CD4-positive, alpha-beta T cell (primary cell): ENCODE data around the gene TMCO4. TPM values are rescaled to one million over a fixed set of nuclear protein-coding genes. Genes with fewer than 3 reads are reported as not detected.

Experiments used
- ATAC-seq: fragments of 200-7000 bp; cut with Tn5 transposase; one replicate; pipeline ENCODE4 v1.10.0; 2022; ENCODE audit warnings: mild to moderate bottlenecking; ENCODE audit not compliant: poor library complexity
- CTCF ChIA-PET: fragments of 350-600 bp; sonication (Branson Sonifier 250); formaldehyde crosslinking; loops from one replicate; lab custom pipeline; 2021; ENCODE audit warnings: antibody characterized with exemption, inconsistent platforms; lab: Charles Lee
- POLR2A ChIA-PET: fragments of 350-600 bp; sonication (Branson Sonifier 250); formaldehyde crosslinking; loops from one replicate; lab custom pipeline; 2021; ENCODE audit warnings: antibody characterized with exemption, inconsistent platforms; lab: Charles Lee
- DNase-seq, 14 experiments: peaks; one replicate each; pipeline ENCODE4 v3.0.0-alpha.2; 2013 to 2020; ENCODE audit warnings: mixed read lengths in 2 of 14
- H3K27ac ChIP-seq, 2 donors: one replicate each; pipeline versions ENCODE4 v1.5.1 to v1.7.0; 2013; ENCODE audit warnings: low read length in 2 of 2, low read depth in 1 of 2, mild to moderate bottlenecking in 1 of 2
- H3K27me3 ChIP-seq, 2 experiments: 1 replicate in 1 of 2; 2 replicates in 1 of 2; pipeline versions ENCODE4 v1.6.1 to v1.7.0; 2013; ENCODE audit warnings: low read length in 2 of 2, control low read depth in 1 of 2, mild to moderate bottlenecking in 1 of 2, moderate library complexity in 1 of 2; ENCODE audit not compliant: insufficient read depth in 2 of 2, control insufficient read depth in 1 of 2
- H3K36me3 ChIP-seq: one replicate; pipeline ENCODE4 v1.6.1; 2013; ENCODE audit warnings: low read length, control low read depth; ENCODE audit not compliant: insufficient read depth
- H3K4me1 ChIP-seq: one replicate; pipeline ENCODE4 v1.6.1; 2013; ENCODE audit warnings: low read length, control low read depth; ENCODE audit not compliant: insufficient read depth
- H3K4me3 ChIP-seq: one replicate; pipeline ENCODE4 v1.5.1; 2013; ENCODE audit warnings: mild to moderate bottlenecking, low read length, moderate library complexity
- H3K9me3 ChIP-seq, 2 experiments: 1 replicate in 1 of 2; 2 replicates in 1 of 2; pipeline versions ENCODE4 v1.6.1 to v1.7.0; 2013; ENCODE audit warnings: low read length in 2 of 2, mild to moderate bottlenecking in 2 of 2, control low read depth in 1 of 2, moderate library complexity in 1 of 2; ENCODE audit not compliant: control insufficient read depth in 1 of 2, insufficient read depth in 1 of 2
- H3K27ac Mint-ChIP-seq: one replicate; pipeline ENCODE4 v1.8.0; 2020; ENCODE audit warnings: mixed read lengths
- H3K27me3 Mint-ChIP-seq: one replicate; pipeline ENCODE4 v1.8.0; 2021; ENCODE audit warnings: mixed read lengths
- H3K36me3 Mint-ChIP-seq: one replicate; pipeline ENCODE4 v1.8.0; 2021; ENCODE audit warnings: low read depth, mixed read lengths
- H3K4me1 Mint-ChIP-seq: one replicate; pipeline ENCODE4 v1.8.0; 2021; ENCODE audit warnings: low read depth, mixed read lengths
- H3K4me3 Mint-ChIP-seq: one replicate; pipeline ENCODE4 v1.8.0; 2020; ENCODE audit warnings: mild to moderate bottlenecking, mixed read lengths
- H3K9me3 Mint-ChIP-seq: one replicate; pipeline ENCODE4 v1.8.0; 2020; ENCODE audit warnings: mixed read lengths
- intact Hi-C, 2 experiments: fragments of 100-400 bp; cut with DNase I in 1 of 2; cut with micrococcal nuclease in 1 of 2; formaldehyde crosslinking; loops; one replicate each; pipeline versions ENCODE4 v1.15.1 to v1.9.0; 2023 to 2025; cut with DNase I, micrococcal nuclease
- total RNA-seq, 174 experiments: library from RNA in 2 of 174; stranded (reverse) in 2 of 174; gene quantifications; one replicate each; pipeline ENCODE4 v1.2.3 and lab custom pipeline; 2021 to 2026
- TF ChIP-seq, protein P1 (sequence below): fragments of 200-600 bp; IDR thresholded peaks from one replicate; pipeline ENCODE4 v1.8.0; 2022; ENCODE audit warnings: antibody characterized with exemption, mild to moderate bottlenecking

TMCO4 gene
- total RNA-seq, 2 experiments from 2014 or later: 12.4 to 13.9 TPM

DNA sequence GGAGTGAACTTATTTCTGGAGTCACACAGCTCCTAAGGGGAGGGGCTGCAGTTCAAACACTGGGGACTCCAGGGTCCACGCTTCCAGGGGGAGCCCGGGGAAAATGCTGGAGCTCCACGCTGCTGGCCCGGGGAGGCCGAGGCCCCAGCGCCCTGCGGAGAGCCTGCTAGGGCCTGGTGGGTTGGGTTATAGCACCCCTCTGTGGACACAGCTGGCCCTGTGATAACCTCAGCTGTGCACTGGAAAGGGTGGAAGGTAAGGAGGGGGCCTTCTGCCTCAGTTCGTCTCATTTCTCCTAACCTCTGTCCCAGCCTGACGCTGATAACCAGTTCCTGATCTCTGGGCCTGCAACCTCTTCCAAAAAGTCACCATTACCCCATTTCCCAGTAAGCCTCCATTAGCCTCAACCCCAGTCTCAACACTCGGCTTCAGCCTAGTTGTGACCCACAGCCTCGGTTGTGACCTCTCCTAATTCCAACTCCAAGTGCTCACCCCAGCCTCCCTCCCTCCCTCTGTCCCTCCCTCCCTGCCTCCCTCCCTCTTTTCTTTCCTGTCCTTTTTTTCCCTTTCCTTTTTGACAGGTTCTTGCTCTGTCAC lies 148.5 kb downstream of the TMCO4 start:
- DNase-seq: peak in 11 of 14 experiments; percentile 24 to 77 (median 53)
- Histone ChIP-seq H3K27ac (no peak overlapping the region), H3K4me1 (peaks cover 38% of the 10 kb centered on the region), H3K27me3 (no peaks in the 10 kb centered on the region), H3K9me3 (no peaks in the 10 kb centered on the region), H3K36me3 (no peaks in the 10 kb centered on the region), H3K4me3 (no peak overlapping the region)
- Mint-ChIP-seq H3K36me3 (no peaks in the 10 kb centered on the region), H3K4me3 (no peak overlapping the region), H3K27ac (no peak overlapping the region), H3K9me3 (no peaks in the 10 kb centered on the region), H3K4me1 (peaks cover 25% of the 10 kb centered on the region), H3K27me3 (peaks cover 4% of the 10 kb centered on the region)
- peak; percentile 64 for ATAC-seq
- ChIA-PET CTCF (interaction anchor here (0.6 to 2.0 kb wide), 13 partner anchors 10 to 308 kb away, joined by 3 to 10 read pairs (median 4); partner anchors contain the start of gene CAPZB), POLR2A (interaction anchor here (1.0 to 1.2 kb wide), 4 partner anchors 54 to 260 kb away, joined by 4 to 5 read pairs (median 5); a partner anchor contains a TSS)
- TF ChIP-seq, protein P1, sequence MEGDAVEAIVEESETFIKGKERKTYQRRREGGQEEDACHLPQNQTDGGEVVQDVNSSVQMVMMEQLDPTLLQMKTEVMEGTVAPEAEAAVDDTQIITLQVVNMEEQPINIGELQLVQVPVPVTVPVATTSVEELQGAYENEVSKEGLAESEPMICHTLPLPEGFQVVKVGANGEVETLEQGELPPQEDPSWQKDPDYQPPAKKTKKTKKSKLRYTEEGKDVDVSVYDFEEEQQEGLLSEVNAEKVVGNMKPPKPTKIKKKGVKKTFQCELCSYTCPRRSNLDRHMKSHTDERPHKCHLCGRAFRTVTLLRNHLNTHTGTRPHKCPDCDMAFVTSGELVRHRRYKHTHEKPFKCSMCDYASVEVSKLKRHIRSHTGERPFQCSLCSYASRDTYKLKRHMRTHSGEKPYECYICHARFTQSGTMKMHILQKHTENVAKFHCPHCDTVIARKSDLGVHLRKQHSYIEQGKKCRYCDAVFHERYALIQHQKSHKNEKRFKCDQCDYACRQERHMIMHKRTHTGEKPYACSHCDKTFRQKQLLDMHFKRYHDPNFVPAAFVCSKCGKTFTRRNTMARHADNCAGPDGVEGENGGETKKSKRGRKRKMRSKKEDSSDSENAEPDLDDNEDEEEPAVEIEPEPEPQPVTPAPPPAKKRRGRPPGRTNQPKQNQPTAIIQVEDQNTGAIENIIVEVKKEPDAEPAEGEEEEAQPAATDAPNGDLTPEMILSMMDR: peak; percentile 57
- intact Hi-C loops: loop anchor here (1.0 to 10.0 kb wide), 8 partner anchors 68 to 746 kb away; partner anchors contain the start of genes ALDH4A1 (in 1 of the 2) and CAPZB (in 1 of the 2)

DNA sequence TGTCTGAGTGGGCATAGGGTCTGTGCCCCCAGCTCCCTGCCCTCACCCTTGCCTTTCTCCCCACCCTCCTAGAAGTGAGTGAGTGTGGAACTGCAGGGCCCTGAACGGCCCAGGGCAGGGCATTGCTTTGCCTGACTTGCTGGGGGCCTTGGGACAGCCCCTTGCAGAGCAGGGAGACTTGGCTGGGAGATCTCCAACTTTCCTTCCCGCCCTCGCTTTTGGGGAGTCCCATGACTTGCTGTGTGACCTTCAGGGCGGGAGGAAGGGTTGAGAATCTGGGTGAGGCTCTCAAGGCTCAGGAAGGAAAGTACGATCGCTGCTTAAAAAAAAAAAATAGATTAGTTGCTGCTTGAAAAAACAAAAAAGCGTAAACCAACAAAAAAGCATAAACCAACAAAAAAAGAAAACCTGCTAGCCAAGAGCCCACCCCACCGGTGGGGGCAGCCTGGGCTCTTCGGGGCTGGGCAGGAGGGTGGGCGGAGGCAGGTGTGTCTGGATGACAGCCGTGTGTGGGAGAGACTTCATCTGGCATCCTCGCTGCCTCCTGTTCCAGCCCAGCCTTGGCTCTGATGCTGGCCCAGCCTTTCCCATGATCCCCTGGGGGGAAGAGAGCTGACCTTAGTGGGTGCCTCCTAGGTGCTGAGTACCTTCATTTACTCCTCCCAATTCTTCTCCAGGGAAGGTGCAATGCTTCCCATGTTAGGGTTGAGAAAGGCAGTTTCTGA lies 149.1 kb downstream of the TMCO4 start:
- ChIA-PET POLR2A (interaction anchor here (1.0 to 1.2 kb wide), 4 partner anchors 54 to 260 kb away, joined by 4 to 5 read pairs (median 5); a partner anchor contains a TSS), CTCF (interaction anchor here (0.6 to 2.0 kb wide), 13 partner anchors 9 to 307 kb away, joined by 3 to 10 read pairs (median 4); partner anchors contain the start of gene CAPZB)
- Histone ChIP-seq H3K27ac (no peak overlapping the region), H3K4me3 (no peak overlapping the region), H3K9me3 (no peaks in the 10 kb centered on the region), H3K36me3 (no peaks in the 10 kb centered on the region), H3K27me3 (no peaks in the 10 kb centered on the region), H3K4me1 (peaks cover 44% of the 10 kb centered on the region)
- H3K4me1 Mint-ChIP-seq: peaks cover 30% of the 10 kb centered on the region
- ATAC-seq: no peak
- no peak overlapping the region for H3K4me3 Mint-ChIP-seq
- intact Hi-C loops: loop anchor here (1.0 to 10.0 kb wide), 8 partner anchors 68 to 746 kb away; partner anchors contain the start of genes ALDH4A1 (in 1 of the 2) and CAPZB (in 1 of the 2)
- DNase-seq: peak in 1 of 14 experiments; percentile 24
- no peaks in the 10 kb centered on the region for H3K36me3 Mint-ChIP-seq
- TF ChIP-seq, protein P1: no peak
- peaks cover 4% of the 10 kb centered on the region for H3K27me3 Mint-ChIP-seq
- H3K9me3 Mint-ChIP-seq: no peaks in the 10 kb centered on the region
- H3K27ac Mint-ChIP-seq: no peak overlapping the region

DNA sequence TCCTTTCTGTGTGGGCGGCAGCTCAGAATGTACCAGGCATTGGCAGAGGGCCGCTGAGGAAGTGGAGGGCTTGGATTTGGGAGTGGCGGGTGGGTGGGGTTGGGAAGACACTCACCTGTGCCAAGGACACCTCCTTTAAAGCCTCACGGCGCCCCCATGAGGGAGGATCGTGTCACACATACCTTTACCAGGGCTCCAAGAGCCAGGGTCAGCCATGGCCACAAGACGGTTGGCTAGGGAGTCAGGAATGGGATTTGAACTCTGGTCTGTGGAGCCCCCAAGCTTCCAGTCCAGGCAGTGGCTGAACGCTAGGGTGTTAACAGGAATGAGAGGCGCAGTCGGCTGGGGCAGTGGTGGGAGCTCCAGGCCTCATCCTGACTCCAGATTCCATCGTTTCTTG lies 151.0 kb downstream of the TMCO4 start:
- Mint-ChIP-seq H3K36me3 (peaks cover 5% of the 10 kb centered on the region), H3K27ac (no peak overlapping the region), H3K9me3 (no peaks in the 10 kb centered on the region), H3K4me3 (no peak overlapping the region), H3K27me3 (peaks cover 9% of the 10 kb centered on the region), H3K4me1 (peaks cover 28% of the 10 kb centered on the region)
- TF ChIP-seq, protein P1: no peak
- POLR2A ChIA-PET: no interaction called here
- H3K9me3 ChIP-seq: no peaks in the 10 kb centered on the region
- intact Hi-C loops: no loop called here
- H3K36me3 ChIP-seq: no peaks in the 10 kb centered on the region
- ATAC-seq (no peak), DNase-seq (no peak)
- no peak overlapping the region for H3K27ac ChIP-seq
- H3K4me3 ChIP-seq: no peak overlapping the region
- CTCF ChIA-PET: no interaction called here
- peaks cover 49% of the 10 kb centered on the region for H3K4me1 ChIP-seq
- peaks cover under 1% of the 10 kb centered on the region in 2 experiments for H3K27me3 ChIP-seq
